Putamen (tissue), 1 donor: Measurements from ENCODE around the gene CALN1.
A peak's percentile ranks its signal among the peaks of the same experiment; 100 is the strongest.
"Not testable (repeated sequence)": the region's sequence is repeated elsewhere in the genome, so short reads cannot be mapped to it uniquely, and the experiment has no call there.

ENCODE experiments used
- DNase-seq: peaks from one replicate; pipeline ENCODE4 v3.0.0-alpha.2; 2016; ENCODE audit warnings: low spot score

The CALN1 gene

GRCh38 chr7:72408966-72409637 is 3.0 kb downstream of the CALN1 start:
- DNase-seq, result no peak

DNA sequence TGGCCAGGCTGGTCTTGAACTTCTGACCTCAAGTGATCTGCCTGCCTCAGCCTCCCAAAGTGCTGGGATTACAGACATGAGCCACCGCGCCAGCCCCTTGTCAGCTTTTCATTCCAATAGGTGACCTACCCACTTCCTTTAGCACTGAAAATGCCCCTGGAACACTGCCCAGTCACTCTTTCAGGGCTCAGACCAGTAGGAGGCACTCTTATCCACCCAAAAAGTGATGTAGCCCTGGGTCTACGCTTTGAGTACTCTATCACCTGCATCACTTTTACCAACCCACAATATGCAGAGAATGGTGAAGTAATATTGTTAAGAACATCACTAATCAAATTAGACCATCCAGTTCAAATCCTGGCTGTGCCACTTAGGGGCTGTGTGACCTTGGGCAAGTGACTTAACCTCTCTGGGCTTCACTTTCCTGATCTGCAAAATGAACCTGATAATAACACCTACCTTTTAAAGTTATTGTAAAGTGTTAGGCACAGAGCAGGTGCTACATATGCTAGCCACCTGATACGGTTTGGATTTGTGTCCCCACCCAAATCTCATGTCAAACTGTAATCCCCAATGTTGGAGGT is 5.2 kb downstream of the CALN1 start:
- no peak for DNase-seq

- DNase-seq, result no peak
Observed at GRCh38 chr7:72405871-72406270, 6.3 kb downstream of the CALN1 start.

DNA sequence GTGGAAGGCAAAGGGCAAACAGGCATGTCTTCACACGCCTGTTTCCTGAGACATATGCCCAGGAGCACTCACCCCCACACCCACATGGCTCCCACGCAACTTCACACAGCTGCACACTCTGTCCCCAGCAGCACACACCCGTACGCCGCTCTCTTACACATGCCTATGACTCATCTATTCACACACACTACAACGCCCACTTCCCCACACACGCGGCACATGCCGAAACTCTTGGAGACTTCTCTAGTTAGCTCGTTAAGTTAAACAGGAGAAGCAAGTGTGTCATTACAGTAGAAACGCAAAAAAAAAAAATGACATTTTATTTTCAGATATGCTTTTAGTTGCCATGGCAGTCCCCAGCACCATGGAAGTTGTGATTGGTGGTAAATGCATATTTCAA is 6.7 kb downstream of the CALN1 start:
- peak; percentile 64 for DNase-seq

- DNase-seq, result no peak
Observed at GRCh38 chr7:72404743-72405142, 7.4 kb downstream of the CALN1 start.

GRCh38 chr7:72403458-72404076 is 8.6 kb downstream of the CALN1 start:
- DNase-seq, result no peak

GRCh38 chr7:72394016-72394415 is 18.1 kb downstream of the CALN1 start:
- DNase-seq, result no peak

DNA sequence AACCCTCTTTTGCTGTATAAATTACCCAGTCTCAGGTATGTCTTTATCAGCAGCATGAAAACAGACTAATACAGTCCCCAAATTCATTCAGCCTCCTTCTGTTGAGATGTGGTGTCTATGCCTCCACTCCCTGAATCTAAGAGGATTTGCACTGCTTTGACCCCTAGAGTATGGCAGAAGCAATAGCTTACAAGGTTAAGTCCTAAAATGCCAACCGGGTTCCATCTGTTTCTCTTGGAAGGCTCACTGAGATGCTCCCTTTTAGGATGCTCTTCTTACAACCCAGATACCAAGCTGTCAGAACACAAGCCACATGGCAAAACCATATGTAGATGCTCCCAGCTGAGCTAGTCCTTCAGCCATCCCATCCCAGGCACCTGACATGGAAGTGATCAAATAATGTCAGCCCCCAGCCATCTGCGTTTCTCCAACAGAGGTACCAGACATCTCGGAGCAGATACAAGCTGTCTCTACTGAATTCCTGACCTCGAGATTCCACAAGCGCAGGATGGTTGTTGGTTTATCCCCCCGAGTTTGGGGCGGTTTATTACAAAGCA is 20.2 kb downstream of the CALN1 start:
- DNase-seq, result no peak

GRCh38 chr7:72386118-72386517 is 26.0 kb downstream of the CALN1 start:
- no peak for DNase-seq

DNA sequence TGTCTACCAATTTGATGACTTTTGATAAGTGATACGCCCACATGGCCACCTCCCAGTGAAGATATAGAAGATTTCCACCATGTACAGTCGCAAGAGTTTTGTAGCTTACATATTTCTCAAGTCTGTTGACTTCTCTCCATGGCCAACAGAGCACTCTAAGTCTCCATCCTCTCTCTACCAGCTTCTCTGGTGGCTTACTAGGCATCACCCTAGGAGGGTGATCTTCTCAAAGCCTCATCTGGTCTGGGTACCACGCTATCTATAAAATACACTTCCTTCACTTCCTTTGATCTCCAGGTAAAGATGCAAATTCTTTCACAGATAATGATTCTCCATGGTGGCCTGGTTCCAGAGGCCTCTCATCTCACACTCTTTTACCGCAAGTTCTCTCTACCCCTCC is 49.9 kb downstream of the CALN1 start:
- no peak for DNase-seq

DNA sequence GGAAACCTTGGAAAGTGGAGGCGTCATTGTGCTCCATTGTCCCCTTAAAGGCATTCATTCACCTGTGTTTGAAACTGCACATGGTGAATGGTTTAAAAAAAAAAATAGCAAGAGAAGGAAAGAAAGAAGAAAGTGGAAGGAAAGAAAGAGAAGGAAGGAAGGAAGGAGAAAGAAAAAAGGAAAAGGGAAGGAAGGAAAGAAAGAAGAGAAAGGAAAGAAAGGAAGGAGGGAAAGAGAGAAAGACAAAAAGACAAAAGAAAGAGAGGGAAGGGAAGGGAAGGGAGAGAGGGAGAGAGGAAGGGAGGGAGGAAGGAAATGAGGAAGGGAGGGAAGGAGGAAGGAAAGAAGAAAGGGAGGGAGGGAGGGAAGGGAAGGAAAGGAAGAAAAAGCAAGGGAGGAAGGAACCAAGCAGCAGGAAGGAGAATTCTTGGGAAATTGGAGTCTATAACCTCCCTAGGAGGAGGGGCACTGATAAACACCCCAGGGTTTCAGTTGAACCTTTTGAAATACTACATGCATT is 66.9 kb downstream of the CALN1 start:
- no peak for DNase-seq

DNA sequence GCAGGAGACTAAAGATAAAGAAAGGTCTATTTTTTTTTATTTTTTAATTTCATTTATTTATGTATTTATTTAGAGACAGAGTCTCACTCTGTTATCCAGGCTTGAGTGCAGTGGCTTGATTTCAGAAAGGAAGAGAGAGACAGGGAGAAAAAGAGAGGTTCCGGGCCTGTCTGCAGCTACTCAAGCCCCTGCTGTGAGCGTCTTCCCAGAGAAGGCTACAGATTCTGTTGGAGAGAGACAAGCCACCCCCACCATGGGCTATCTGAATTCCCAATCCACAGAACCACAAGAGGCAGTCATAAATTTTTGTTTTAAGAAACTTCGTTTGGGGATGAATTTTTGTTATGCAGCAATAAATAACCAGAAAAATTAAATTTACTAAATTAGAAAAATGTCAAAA is 68.1 kb downstream of the CALN1 start:
- DNase-seq, result no peak

DNA sequence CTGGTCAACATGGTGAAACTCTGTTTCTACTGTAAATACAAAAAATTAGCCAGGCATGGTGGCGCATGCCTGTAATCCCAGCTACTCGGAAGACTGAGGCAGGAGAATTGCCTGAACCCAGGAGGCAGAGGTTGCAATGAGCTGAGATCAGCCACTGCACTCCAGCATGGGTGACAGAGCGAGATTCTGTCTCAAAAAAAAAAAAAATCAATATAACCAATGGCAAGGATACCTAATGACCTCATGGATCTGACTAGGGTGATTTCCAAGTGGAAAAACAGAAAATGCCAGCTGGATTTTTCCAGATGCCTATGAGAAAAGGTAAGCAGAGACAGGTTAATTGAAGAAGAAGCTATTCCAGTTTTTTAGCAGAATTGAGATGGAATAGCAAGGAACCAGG is 68.8 kb downstream of the CALN1 start:
- DNase-seq, result not testable (repeated sequence)

- no peak for DNase-seq
Observed at GRCh38 chr7:72337390-72338167, 74.6 kb downstream of the CALN1 start.

GRCh38 chr7:72336632-72337389 is 75.3 kb downstream of the CALN1 start:
- DNase-seq, result no peak

DNA sequence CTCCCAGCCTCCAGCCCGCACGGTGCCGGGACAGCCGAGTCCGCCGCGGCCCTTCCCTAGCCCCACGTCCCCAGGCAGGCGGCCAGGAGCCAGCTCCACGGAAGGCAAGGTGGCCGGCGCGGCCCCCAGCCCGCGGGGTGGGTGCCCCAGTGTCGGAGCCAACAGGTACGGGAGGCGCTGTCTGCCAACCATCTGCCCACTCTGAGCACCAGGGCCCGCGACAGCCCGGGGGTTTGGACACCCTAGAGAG is 75.8 kb downstream of the CALN1 start:
- DNase-seq, result no peak

DNA sequence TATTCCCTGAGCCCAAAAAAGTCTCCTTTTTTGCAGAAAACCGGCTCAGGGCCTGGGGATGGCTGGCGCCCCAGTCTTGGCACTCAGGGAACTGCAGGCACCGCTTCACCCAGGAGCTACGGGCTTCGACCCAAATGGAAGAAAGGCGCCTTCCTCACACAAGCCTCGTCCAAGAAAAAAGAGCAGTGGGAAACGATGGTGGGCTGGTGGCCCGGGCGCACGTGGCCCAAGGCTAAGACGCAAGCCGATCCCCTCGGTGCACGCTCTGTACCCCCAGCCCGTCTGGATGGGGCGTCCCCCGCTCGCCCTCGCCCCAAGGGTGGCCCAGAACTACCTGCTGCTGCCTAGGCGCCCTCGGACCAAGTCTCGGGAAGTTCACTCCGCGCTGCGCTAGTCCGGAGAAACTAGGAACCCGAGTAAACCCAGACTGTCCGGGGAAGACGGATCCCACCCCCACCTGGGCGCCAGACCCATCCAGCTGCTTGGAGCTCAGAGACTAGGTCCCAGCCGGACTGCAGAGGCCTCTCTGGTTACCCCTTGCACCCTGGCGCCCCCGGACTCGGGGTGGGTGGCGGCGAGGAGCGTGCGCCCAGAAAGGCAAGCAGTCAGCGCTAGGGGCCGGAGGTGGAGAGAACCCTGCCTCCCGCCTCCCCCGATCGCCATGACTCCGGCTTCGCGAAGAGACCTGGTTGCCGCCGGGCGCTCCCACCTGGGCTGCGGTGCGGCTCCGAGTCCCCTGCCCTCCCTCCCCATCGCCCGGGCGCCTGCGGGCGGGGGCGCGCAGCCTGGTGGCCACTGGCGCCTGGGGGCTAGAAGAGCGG is 76.4 kb downstream of the CALN1 start:
- no peak for DNase-seq

- no peak for DNase-seq
Observed at GRCh38 chr7:72334698-72335097, 77.4 kb downstream of the CALN1 start.

DNA sequence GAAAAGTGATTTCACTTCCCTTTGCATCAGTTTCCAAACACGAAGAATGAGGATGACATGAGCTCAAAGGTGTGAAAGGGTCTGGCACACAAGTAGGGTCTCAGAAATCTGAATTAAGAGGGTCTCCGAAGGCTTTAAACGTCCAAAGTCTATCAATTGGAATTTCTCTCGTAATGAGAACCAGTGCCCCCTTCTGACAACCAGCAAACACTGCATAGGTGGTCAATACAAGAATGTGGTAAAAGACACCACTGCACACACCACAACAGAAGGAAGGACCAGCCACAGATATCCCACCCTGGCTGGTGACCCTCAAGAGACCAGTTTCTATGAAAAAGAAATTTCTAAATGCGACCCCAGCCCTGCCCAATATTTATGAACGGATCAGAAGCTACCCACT is 78.1 kb downstream of the CALN1 start:
- DNase-seq, result no peak

- no peak for DNase-seq
Observed at GRCh38 chr7:72326811-72327210, 85.3 kb downstream of the CALN1 start.

DNA sequence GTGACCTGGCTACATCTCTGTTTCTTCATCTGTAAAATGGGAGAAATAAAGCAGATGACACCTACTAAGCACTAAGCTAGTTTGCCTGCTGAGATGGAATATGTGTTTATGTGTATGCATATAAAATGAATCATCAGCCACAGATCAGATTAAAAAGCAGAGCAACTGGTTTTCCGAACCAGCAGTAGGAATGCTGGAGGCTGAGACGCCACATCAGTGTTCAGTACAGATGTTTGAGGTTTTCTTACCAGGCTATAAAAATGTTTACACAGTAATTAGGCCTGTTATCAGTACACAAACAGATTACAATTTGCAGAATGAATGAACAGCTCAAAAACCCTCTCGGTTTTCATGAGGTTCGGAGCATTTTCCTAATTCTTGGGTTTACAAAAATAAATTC is 85.8 kb downstream of the CALN1 start:
- no peak for DNase-seq
